GM12801 (cell line): ENCODE results near the gene NAP1L4.

Experiments
- CTCF ChIP-seq: IDR thresholded peaks from one replicate; pipeline ENCODE4 v1.5.1; 2011; ENCODE audit warnings: control low read depth; ENCODE audit not compliant: insufficient read length; ENCODE audit errors: extremely low read depth

The NAP1L4 gene

GRCh38 chr11:2943711-2944118 is 48.4 kb downstream of the NAP1L4 start:
- TF ChIP-seq CTCF: no peak

- TF ChIP-seq CTCF: no peak
These were observed 49.0 kb downstream of the NAP1L4 start for GRCh38 chr11:2942872-2943710.

- TF ChIP-seq CTCF: no peak
These were observed 49.7 kb downstream of the NAP1L4 start for GRCh38 chr11:2942447-2942846.

- TF ChIP-seq CTCF: no peak
These were observed 51.0 kb downstream of the NAP1L4 start for GRCh38 chr11:2940921-2941821.

GRCh38 chr11:2940147-2940920 is 51.8 kb downstream of the NAP1L4 start:
- TF ChIP-seq CTCF: no peak

- TF ChIP-seq CTCF: no peak
These were observed 57.4 kb downstream of the NAP1L4 start for GRCh38 chr11:2934611-2935239.

- TF ChIP-seq CTCF: no peak
These were observed 58.0 kb downstream of the NAP1L4 start for GRCh38 chr11:2934021-2934550.
